Breast epithelium (tissue), 3 donors: ENCODE measurements around the gene ZNF341.

Source experiments
- POLR2AphosphoS5 ChIP-seq, 3 donors: sonication (generic); formaldehyde crosslinking; IDR thresholded peaks; one replicate each; pipeline ENCODE4 v1.6.1; 2017; ENCODE audit warnings: antibody characterized with exemption in 3 of 3
- TF ChIP-seq, protein P1 (sequence below), 3 donors: fragments of 450-650 bp; IDR thresholded peaks; one replicate each; pipeline ENCODE4 v1.5.1; 2016 to 2017; ENCODE audit warnings: antibody characterized with exemption in 3 of 3, mild to moderate bottlenecking in 3 of 3, moderate library complexity in 3 of 3

DNA sequence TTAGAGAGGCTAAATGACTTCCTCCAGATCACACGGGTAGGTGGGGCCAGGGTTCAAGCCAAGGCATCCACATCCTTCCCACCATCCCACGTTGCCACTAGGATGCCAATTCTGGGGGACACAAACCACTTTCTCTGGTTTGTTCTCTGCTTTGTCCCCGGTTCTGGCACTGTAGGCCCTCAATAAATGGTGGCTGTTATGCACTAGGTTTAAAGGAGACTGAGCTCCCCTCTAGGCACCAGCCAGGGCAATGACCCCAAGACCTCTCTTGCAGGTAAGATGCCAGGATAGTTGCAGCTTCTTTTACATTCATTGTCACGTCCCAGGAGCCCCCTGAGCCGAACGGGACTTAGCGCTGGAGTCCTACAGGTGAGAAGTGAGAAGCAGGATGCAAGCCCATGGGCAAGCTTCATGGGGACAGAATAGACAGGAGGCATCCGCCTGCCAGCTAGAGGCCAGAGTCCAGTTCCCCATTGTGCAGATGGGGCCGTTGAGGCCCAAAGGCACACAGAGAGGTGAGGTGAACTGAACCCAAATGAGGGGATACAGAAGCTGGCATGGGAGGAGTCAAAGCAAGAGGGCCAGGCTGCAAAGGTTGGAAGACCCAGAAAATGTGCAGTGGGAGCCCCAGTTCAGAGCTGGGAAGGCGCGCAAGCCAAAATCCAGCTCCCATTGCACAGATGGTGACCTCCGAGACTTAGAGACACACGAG lies 12.4 kb upstream of the ZNF341 start:
- TF ChIP-seq, protein P1, sequence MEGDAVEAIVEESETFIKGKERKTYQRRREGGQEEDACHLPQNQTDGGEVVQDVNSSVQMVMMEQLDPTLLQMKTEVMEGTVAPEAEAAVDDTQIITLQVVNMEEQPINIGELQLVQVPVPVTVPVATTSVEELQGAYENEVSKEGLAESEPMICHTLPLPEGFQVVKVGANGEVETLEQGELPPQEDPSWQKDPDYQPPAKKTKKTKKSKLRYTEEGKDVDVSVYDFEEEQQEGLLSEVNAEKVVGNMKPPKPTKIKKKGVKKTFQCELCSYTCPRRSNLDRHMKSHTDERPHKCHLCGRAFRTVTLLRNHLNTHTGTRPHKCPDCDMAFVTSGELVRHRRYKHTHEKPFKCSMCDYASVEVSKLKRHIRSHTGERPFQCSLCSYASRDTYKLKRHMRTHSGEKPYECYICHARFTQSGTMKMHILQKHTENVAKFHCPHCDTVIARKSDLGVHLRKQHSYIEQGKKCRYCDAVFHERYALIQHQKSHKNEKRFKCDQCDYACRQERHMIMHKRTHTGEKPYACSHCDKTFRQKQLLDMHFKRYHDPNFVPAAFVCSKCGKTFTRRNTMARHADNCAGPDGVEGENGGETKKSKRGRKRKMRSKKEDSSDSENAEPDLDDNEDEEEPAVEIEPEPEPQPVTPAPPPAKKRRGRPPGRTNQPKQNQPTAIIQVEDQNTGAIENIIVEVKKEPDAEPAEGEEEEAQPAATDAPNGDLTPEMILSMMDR (IDR thresholded peaks at IDR 0.05), result no peak
- no peak for TF ChIP-seq POLR2AphosphoS5 (IDR thresholded peaks at IDR 0.05)
